Ecto neural progenitor cell (in vitro differentiated cells): ENCODE results near the gene RAD18.

Experiments
- DNase-seq: peaks from one replicate; pipeline ENCODE4 v3.0.0-alpha.2; 2018; ENCODE audit warnings: low spot score

The RAD18 gene

GRCh38 chr3:8895829-8896228 is 67.4 kb downstream of the RAD18 start:
- no peak for DNase-seq

GRCh38 chr3:8893001-8893400 is 70.3 kb downstream of the RAD18 start:
- DNase-seq: no peak

GRCh38 chr3:8891774-8892173 is 71.5 kb downstream of the RAD18 start:
- DNase-seq: no peak

- DNase-seq: no peak
Measured at GRCh38 chr3:8891303-8891702, 72.0 kb downstream of the RAD18 start.

GRCh38 chr3:8888301-8888915 is 74.9 kb downstream of the RAD18 start:
- no peak for DNase-seq

- DNase-seq: no peak
Measured at GRCh38 chr3:8887435-8888300, 75.6 kb downstream of the RAD18 start.

- DNase-seq: no peak
Measured at GRCh38 chr3:8886546-8886945, 76.7 kb downstream of the RAD18 start.

- no peak for DNase-seq
Measured at GRCh38 chr3:8885536-8886316, 77.5 kb downstream of the RAD18 start.

- no peak for DNase-seq
Measured at GRCh38 chr3:8884630-8885290, 78.5 kb downstream of the RAD18 start.

GRCh38 chr3:8882642-8883041 is 80.6 kb downstream of the RAD18 start:
- DNase-seq: no peak

GRCh38 chr3:8882171-8882593 is 81.1 kb downstream of the RAD18 start:
- DNase-seq: no peak

GRCh38 chr3:8879347-8879944 is 83.8 kb downstream of the RAD18 start:
- DNase-seq: no peak

GRCh38 chr3:8875836-8876235 is 87.4 kb downstream of the RAD18 start:
- DNase-seq: no peak

GRCh38 chr3:8873740-8874139 is 89.5 kb downstream of the RAD18 start:
- DNase-seq: no peak

GRCh38 chr3:8872261-8872660 is 91.0 kb downstream of the RAD18 start:
- no peak for DNase-seq

- DNase-seq: no peak
Measured at GRCh38 chr3:8871306-8871705, 92.0 kb downstream of the RAD18 start.

- no peak for DNase-seq
Measured at GRCh38 chr3:8870134-8870533, 93.1 kb downstream of the RAD18 start.

GRCh38 chr3:8869613-8870012 is 93.7 kb downstream of the RAD18 start:
- DNase-seq: no peak

- DNase-seq: no peak
Measured at GRCh38 chr3:8868996-8869395, 94.3 kb downstream of the RAD18 start.

GRCh38 chr3:8867646-8868045 is 95.6 kb downstream of the RAD18 start:
- DNase-seq: no peak

GRCh38 chr3:8865697-8866096 is 97.6 kb downstream of the RAD18 start:
- no peak for DNase-seq
